ENCODE measurements around the gene RANBP17. TPM values are rescaled to one million over a fixed set of nuclear protein-coding genes. Genes with fewer than 3 reads are reported as not detected.

RANBP17 gene
- total RNA-seq, 1 experiment from 2014 or later = 6.0 TPM

DNA sequence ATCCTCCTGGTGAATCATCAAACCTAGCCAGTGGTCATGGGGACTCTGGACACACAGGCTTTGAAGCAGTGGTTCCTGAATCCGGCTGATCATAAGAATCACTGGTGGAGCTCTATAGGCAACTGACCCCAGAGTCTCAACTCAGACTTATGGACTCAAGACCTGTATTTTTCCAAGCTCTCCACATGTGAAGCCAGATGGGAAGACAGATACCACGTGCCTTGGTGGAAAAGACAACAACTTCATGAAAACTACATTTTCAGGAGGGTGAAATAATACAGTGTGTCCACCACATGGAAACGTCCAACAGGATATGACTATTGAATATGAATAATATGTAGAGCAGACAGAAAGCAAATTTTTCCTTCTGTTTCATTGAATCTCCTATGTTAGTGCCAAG, 44.6 kb upstream of the RANBP17 start:
- Histone ChIP-seq H3K79me2 (ENCODE audit: low read length) (no peaks in the 10 kb centered on the region), H3K9me3 (ENCODE audit: low read length) (no peaks in the 10 kb centered on the region), H3K27ac (ENCODE audit: low read length) (no peak overlapping the region), H3K4me3 (ENCODE audit: low read length) (no peak overlapping the region), H3K9ac (ENCODE audit: low read length) (no peak overlapping the region), H4K20me1 (ENCODE audit: low read length) (no peaks in the 10 kb centered on the region), H2AFZ (ENCODE audit: low read length) (no peak overlapping the region), H3K27me3 (ENCODE audit: low read length) (no peaks in the 10 kb centered on the region), H3K36me3 (ENCODE audit: low read depth, low read length) (no peaks in the 10 kb centered on the region), H3K9me2 (replicated peaks; ENCODE audit: low read length) (no peaks in the 10 kb centered on the region), H3K4me1 (ENCODE audit: insufficient read depth, low read length) (no peaks in the 10 kb centered on the region), H3F3A (ENCODE audit: low read length, unreplicated experiment) (no peaks in the 10 kb centered on the region), H3K4me2 (ENCODE audit: low read length) (no peak overlapping the region)
- BruUV-seq (replicated peaks) = no TSS peak
- ChIA-PET POLR2A (ENCODE audit: unreplicated experiment) (no interaction called here), CTCF (no interaction called here)
- intact Hi-C loops (cut with micrococcal nuclease) = no loop called here
- TF ChIP-seq, protein P1, sequence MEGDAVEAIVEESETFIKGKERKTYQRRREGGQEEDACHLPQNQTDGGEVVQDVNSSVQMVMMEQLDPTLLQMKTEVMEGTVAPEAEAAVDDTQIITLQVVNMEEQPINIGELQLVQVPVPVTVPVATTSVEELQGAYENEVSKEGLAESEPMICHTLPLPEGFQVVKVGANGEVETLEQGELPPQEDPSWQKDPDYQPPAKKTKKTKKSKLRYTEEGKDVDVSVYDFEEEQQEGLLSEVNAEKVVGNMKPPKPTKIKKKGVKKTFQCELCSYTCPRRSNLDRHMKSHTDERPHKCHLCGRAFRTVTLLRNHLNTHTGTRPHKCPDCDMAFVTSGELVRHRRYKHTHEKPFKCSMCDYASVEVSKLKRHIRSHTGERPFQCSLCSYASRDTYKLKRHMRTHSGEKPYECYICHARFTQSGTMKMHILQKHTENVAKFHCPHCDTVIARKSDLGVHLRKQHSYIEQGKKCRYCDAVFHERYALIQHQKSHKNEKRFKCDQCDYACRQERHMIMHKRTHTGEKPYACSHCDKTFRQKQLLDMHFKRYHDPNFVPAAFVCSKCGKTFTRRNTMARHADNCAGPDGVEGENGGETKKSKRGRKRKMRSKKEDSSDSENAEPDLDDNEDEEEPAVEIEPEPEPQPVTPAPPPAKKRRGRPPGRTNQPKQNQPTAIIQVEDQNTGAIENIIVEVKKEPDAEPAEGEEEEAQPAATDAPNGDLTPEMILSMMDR (conservative IDR thresholded peaks at IDR 0.05; ENCODE audit: low read depth, low read length) = no peak
- TF ChIP-seq EZH2phosphoT487 (IDR thresholded peaks at IDR 0.05; ENCODE audit: borderline replicate concordance, low read length) (no peak), EZH2 (IDR thresholded peaks at IDR 0.05; ENCODE audit: low read length, unreplicated experiment) (no peak)
- ATAC-seq (no peak), DNase-seq (no peak)

DNA sequence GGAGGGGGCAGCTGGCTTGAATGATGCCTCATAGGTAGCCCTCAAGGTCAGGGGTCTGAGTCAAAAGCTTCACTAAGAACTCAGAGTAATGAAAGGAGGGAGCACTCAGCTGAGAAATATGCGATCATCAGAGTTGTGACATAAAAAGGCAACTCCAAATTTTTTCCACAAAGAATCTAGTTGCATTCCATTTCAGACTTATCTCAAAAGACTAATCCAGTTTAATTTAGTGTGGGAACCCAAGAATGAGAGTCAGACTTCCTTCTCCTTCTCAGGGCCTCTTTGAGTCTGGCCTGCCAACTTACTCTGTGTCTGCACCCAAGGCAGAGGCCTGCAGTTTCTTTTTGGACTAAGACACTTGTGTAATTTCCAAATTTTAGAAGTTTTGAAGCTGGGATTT, 43.6 kb upstream of the RANBP17 start:
- intact Hi-C loops (cut with micrococcal nuclease) = no loop called here
- Histone ChIP-seq H3K4me2 (ENCODE audit: low read length) (no peak overlapping the region), H3K9me2 (replicated peaks; ENCODE audit: low read length) (no peaks in the 10 kb centered on the region), H3K27ac (ENCODE audit: low read length) (no peak overlapping the region), H3K9ac (ENCODE audit: low read length) (no peak overlapping the region), H3K27me3 (ENCODE audit: low read length) (no peaks in the 10 kb centered on the region), H3K36me3 (ENCODE audit: low read depth, low read length) (no peaks in the 10 kb centered on the region), H3K4me1 (ENCODE audit: insufficient read depth, low read length) (no peaks in the 10 kb centered on the region), H3K79me2 (ENCODE audit: low read length) (no peaks in the 10 kb centered on the region), H4K20me1 (ENCODE audit: low read length) (no peaks in the 10 kb centered on the region), H3K4me3 (ENCODE audit: low read length) (no peak overlapping the region), H3K9me3 (ENCODE audit: low read length) (no peaks in the 10 kb centered on the region), H2AFZ (ENCODE audit: low read length) (no peak overlapping the region), H3F3A (ENCODE audit: low read length, unreplicated experiment) (no peaks in the 10 kb centered on the region)
- ATAC-seq (no peak), DNase-seq (no peak)
- TF ChIP-seq, protein P1 (conservative IDR thresholded peaks at IDR 0.05; ENCODE audit: low read depth, low read length) = no peak
- TF ChIP-seq EZH2 (IDR thresholded peaks at IDR 0.05; ENCODE audit: low read length, unreplicated experiment) (no peak), EZH2phosphoT487 (IDR thresholded peaks at IDR 0.05; ENCODE audit: borderline replicate concordance, low read length) (no peak)
- CTCF ChIA-PET = no interaction called here
- POLR2A ChIA-PET (ENCODE audit: unreplicated experiment) = no interaction called here
- BruUV-seq (replicated peaks) = no TSS peak

DNA sequence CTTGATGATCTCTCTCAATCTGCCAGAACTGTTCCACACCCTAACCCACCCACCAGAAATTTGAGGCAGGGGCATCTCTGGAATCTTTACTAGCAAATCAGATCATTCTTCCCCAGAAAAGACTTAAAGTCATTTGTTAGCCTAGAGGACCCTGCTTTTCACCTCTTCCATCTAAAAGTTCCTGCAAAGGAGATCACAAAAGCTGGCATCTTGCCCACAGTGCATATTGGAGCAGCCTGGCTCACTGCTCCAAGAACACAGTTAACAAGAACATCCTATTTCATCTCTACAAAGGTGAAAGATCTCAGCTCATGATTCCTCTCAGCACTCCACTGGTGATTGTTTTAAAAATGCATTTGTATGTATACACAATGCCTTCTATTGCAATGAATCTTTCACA, 42.0 kb upstream of the RANBP17 start:
- Histone ChIP-seq H3K27me3 (ENCODE audit: low read length) (no peaks in the 10 kb centered on the region), H3F3A (ENCODE audit: low read length, unreplicated experiment) (no peaks in the 10 kb centered on the region), H3K4me2 (ENCODE audit: low read length) (no peak overlapping the region), H4K20me1 (ENCODE audit: low read length) (no peaks in the 10 kb centered on the region), H3K9ac (ENCODE audit: low read length) (no peak overlapping the region), H3K9me2 (replicated peaks; ENCODE audit: low read length) (no peaks in the 10 kb centered on the region), H3K79me2 (ENCODE audit: low read length) (no peaks in the 10 kb centered on the region), H2AFZ (ENCODE audit: low read length) (no peak overlapping the region), H3K36me3 (ENCODE audit: low read depth, low read length) (no peaks in the 10 kb centered on the region), H3K4me1 (ENCODE audit: insufficient read depth, low read length) (no peaks in the 10 kb centered on the region), H3K4me3 (ENCODE audit: low read length) (no peak overlapping the region), H3K27ac (ENCODE audit: low read length) (no peak overlapping the region), H3K9me3 (ENCODE audit: low read length) (no peaks in the 10 kb centered on the region)
- ATAC-seq = no peak
- POLR2A ChIA-PET (ENCODE audit: unreplicated experiment) = no interaction called here
- intact Hi-C loops (cut with micrococcal nuclease) = no loop called here
- DNase-seq = no peak
- CTCF ChIA-PET = no interaction called here
- no TSS peak for BruUV-seq (replicated peaks)
- no peak for TF ChIP-seq EZH2 (IDR thresholded peaks at IDR 0.05; ENCODE audit: low read length, unreplicated experiment)
